Activated CD4-positive, alpha-beta T cell treated with anti-CD3 and anti-CD28 coated beads, Interleukin-2, Interleukin-6, amounts not matched to agents 100 ng/mL and 50 ng/mL, durations not matched to agents 16 hours and 8 hours (primary cell): Measurements from ENCODE around the gene CBFA2T3.
"Not testable (repeated sequence)": the region's sequence is repeated elsewhere in the genome, so short reads cannot be mapped to it uniquely, and the experiment has no call there.

Experiments used
- DNase-seq: peaks from one replicate; pipeline ENCODE4 v3.0.0-alpha.2; 2020

CBFA2T3 gene

GRCh38 chr16:88904676-88905365, 72.2 kb downstream of the CBFA2T3 start:
- no peak for DNase-seq

- DNase-seq: no peak
Observed at GRCh38 chr16:88903267-88903666, 73.7 kb downstream of the CBFA2T3 start.

- DNase-seq: no peak
Observed at GRCh38 chr16:88902744-88903143, 74.3 kb downstream of the CBFA2T3 start.

- no peak for DNase-seq
Observed at GRCh38 chr16:88901718-88902337, 75.2 kb downstream of the CBFA2T3 start.

GRCh38 chr16:88900662-88901052, 76.3 kb downstream of the CBFA2T3 start:
- no peak for DNase-seq

GRCh38 chr16:88899901-88900661, 76.9 kb downstream of the CBFA2T3 start:
- no peak for DNase-seq

- DNase-seq: no peak
Observed at GRCh38 chr16:88897696-88898425, 79.1 kb downstream of the CBFA2T3 start.

GRCh38 chr16:88896238-88897070, 80.6 kb downstream of the CBFA2T3 start:
- no peak for DNase-seq

- no peak for DNase-seq
Observed at GRCh38 chr16:88895335-88895734, 81.7 kb downstream of the CBFA2T3 start.

- DNase-seq: no peak
Observed at GRCh38 chr16:88894681-88895300, 82.2 kb downstream of the CBFA2T3 start.

GRCh38 chr16:88894266-88894665, 82.7 kb downstream of the CBFA2T3 start:
- not testable (repeated sequence) for DNase-seq

- DNase-seq: no peak
Observed at GRCh38 chr16:88893127-88893968, 83.7 kb downstream of the CBFA2T3 start.

GRCh38 chr16:88892065-88892464, 84.9 kb downstream of the CBFA2T3 start:
- DNase-seq: no peak

- DNase-seq: no peak
Observed at GRCh38 chr16:88891083-88891482, 85.9 kb downstream of the CBFA2T3 start.

- not testable (repeated sequence) for DNase-seq
Observed at GRCh38 chr16:88889702-88890352, 87.2 kb downstream of the CBFA2T3 start.

GRCh38 chr16:88888461-88889387, 88.3 kb downstream of the CBFA2T3 start:
- no peak for DNase-seq

GRCh38 chr16:88888057-88888456, 89.0 kb downstream of the CBFA2T3 start:
- no peak for DNase-seq

- DNase-seq: no peak
Observed at GRCh38 chr16:88886845-88887521, 90.0 kb downstream of the CBFA2T3 start.

- no peak for DNase-seq
Observed at GRCh38 chr16:88886420-88886844, 90.6 kb downstream of the CBFA2T3 start.
